ENCODE measurements around the gene TAF1. TPM values are rescaled to one million over a fixed set of nuclear protein-coding genes. Genes with fewer than 3 reads are reported as not detected.
"Not testable (repeated sequence)": the region's sequence is repeated elsewhere in the genome, so short reads cannot be mapped to it uniquely, and the experiment has no call there.

Gene TAF1, protein sequence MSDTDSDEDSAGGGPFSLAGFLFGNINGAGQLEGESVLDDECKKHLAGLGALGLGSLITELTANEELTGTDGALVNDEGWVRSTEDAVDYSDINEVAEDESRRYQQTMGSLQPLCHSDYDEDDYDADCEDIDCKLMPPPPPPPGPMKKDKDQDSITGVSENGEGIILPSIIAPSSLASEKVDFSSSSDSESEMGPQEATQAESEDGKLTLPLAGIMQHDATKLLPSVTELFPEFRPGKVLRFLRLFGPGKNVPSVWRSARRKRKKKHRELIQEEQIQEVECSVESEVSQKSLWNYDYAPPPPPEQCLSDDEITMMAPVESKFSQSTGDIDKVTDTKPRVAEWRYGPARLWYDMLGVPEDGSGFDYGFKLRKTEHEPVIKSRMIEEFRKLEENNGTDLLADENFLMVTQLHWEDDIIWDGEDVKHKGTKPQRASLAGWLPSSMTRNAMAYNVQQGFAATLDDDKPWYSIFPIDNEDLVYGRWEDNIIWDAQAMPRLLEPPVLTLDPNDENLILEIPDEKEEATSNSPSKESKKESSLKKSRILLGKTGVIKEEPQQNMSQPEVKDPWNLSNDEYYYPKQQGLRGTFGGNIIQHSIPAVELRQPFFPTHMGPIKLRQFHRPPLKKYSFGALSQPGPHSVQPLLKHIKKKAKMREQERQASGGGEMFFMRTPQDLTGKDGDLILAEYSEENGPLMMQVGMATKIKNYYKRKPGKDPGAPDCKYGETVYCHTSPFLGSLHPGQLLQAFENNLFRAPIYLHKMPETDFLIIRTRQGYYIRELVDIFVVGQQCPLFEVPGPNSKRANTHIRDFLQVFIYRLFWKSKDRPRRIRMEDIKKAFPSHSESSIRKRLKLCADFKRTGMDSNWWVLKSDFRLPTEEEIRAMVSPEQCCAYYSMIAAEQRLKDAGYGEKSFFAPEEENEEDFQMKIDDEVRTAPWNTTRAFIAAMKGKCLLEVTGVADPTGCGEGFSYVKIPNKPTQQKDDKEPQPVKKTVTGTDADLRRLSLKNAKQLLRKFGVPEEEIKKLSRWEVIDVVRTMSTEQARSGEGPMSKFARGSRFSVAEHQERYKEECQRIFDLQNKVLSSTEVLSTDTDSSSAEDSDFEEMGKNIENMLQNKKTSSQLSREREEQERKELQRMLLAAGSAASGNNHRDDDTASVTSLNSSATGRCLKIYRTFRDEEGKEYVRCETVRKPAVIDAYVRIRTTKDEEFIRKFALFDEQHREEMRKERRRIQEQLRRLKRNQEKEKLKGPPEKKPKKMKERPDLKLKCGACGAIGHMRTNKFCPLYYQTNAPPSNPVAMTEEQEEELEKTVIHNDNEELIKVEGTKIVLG (N-terminal part only)
- total RNA-seq, result 10 to 100 TPM; 29.0 to 33.0 TPM

DNA sequence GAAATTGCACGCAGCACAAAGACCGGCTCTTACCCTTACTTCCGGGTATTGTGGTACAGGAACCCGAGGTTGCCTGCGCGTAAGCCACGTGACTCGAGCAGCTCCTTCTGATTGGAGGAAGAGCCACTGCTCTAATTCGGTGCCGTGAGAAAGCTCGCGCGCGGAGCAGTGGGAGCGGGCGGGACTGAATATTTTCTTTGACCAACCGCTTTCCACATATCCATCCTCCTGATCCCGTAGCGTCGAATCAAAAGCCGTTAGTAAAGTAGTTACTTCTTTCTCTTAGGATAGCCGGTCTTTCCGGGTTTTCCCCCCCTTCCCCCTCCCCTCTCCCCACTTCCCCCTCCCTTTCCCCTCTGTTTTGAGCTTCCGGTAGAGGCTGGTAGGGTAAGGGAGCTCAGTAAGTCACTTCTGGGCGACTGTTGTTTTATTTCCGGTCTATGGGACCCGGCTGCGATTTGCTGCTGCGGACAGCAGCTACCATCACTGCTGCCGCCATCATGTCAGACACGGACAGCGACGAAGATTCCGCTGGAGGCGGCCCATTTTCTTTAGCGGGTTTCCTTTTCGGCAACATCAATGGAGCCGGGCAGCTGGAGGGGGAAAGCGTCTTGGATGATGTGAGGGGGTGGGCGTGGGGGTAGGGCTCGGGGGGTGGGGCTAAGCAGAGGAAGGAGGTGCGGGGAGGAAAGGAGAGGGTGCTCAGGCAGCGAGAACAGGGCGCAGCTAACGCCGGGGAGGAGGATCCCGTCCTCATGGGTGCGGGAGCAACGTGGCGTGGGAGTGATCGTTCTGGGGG, at the start of gene TAF1:
Gene TAF1 (plus strand): TSS at position 483 of the 799 bp plus-strand sequence. CDS start 18 bp downstream, at position 501.
- H3K9me3 Mint-ChIP-seq, result no peaks in the 10 kb centered on the region
- CTCF ChIA-PET, result interaction anchor here (0.5 to 1.0 kb wide), 6 partner anchors 46 to 236 kb away, joined by 3 to 6 read pairs (median 4); partner anchors contain the start of genes NONO, OGT and ZMYM3
- no peaks in the 10 kb centered on the region for H3K27me3 Mint-ChIP-seq
- peaks cover 30% of the 10 kb centered on the region for H3K4me1 Mint-ChIP-seq
- peak within 1 kb of the TSS; percentile 99 for H3K27ac Mint-ChIP-seq
- DNase-seq, result peak; percentile 93
- peaks cover 25% of the 10 kb centered on the region for H3K36me3 Mint-ChIP-seq (ENCODE audit: low read depth)
- POLR2A ChIA-PET, result interaction anchor here (0.6 to 2.6 kb wide), 34 partner anchors 11 to 912 kb away, joined by 3 to 101 read pairs (median 4); partner anchors contain the start of genes CXCR3, IL2RG, ITGB1BP2 and MED12
- peak within 1 kb of the TSS; percentile 92 for H3K4me3 Mint-ChIP-seq

DNA sequence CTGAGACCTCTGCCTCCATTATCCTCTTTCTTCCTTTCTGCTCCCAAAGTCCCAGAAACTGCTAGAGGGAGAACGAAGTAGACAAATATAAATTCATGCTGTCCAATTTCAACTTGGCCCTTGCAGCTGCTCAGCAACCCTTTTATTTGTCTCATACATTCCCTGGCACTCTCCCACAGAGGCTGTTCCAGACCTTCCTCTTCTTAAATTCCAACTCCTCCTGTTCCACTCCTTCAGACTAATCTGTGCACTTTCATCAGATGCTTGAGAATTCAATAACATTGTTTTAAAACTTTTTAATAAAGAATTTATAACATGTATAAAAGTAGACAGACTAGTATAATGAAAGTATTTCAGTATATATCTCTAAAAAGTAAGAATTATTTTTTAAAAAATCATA, 49.2 kb upstream of the TAF1 start:
- H3K36me3 Mint-ChIP-seq (ENCODE audit: low read depth); CTCF ChIA-PET; H3K27ac Mint-ChIP-seq; H3K27me3 Mint-ChIP-seq; POLR2A ChIA-PET; H3K4me3 Mint-ChIP-seq; H3K9me3 Mint-ChIP-seq; DNase-seq; H3K4me1 Mint-ChIP-seq: not testable (repeated sequence)

DNA sequence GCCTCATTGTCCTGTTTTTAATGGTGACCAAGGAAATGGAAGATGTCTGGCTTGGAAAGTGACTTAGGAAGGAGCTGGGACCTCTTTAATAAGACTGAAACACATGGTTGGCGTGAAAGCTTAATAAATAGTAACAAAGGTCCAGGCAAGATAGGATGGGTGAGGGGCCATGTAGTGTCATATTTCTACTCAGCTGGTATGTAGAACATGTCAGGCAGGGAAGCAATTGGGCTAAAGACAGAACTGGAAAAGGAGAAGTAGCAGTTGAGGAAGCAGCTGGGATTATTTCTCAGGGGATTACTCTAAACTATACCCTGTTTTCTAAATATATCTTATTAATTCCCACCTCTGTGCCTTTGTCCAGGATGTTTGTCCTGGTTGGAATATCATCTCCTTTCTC, 46.0 kb upstream of the TAF1 start:
- ChIA-PET CTCF (interaction anchor here (0.7 kb wide), 1 partner anchor 46 kb away, joined by 6 read pairs; the partner anchor contains the start of gene TAF1), POLR2A (interaction anchor here (0.6 kb wide), 1 partner anchor 33 kb away, joined by 3 read pairs; no protein-coding TSS in a partner anchor)
- no peaks in the 10 kb centered on the region for H3K4me1 Mint-ChIP-seq
- no peaks in the 10 kb centered on the region for H3K27me3 Mint-ChIP-seq
- peaks cover 19% of the 10 kb centered on the region for H3K36me3 Mint-ChIP-seq (ENCODE audit: low read depth)
- H3K9me3 Mint-ChIP-seq, result no peaks in the 10 kb centered on the region
- H3K4me3 Mint-ChIP-seq, result no peak overlapping the region
- DNase-seq, result no peak
- no peak overlapping the region for H3K27ac Mint-ChIP-seq

GRCh38 chrX:71321731-71322130, 44.4 kb upstream of the TAF1 start:
- Mint-ChIP-seq H3K27ac (no peak overlapping the region), H3K27me3 (no peaks in the 10 kb centered on the region), H3K9me3 (peaks cover 2% of the 10 kb centered on the region), H3K4me3 (no peak overlapping the region), H3K4me1 (no peaks in the 10 kb centered on the region), H3K36me3 (ENCODE audit: low read depth) (peaks cover 21% of the 10 kb centered on the region)
- DNase-seq, result no peak
- CTCF ChIA-PET, result no interaction called here
- POLR2A ChIA-PET, result no interaction called here

DNA sequence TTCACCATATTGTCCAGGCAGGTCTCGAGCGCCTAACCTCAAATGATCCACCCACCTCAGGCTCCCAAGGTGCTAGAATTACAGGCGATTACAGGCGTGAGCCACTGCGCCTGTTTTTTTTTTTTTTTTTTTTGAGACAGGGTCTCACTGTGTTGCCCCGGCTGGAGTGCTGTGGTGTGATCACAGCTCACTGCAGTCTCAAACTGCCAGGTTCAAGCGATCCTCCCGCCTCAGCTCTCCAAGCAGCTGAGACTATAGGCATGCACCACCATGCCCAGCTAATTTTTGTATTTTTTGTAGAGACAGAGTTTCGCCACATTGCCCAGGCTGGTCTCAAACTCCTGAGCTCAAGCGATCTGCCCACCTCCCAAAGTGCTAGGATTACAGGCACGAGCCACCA, 41.7 kb upstream of the TAF1 start:
- H3K36me3 Mint-ChIP-seq (ENCODE audit: low read depth), result peaks cover 30% of the 10 kb centered on the region
- H3K4me3 Mint-ChIP-seq, H3K27ac Mint-ChIP-seq, POLR2A ChIA-PET, H3K27me3 Mint-ChIP-seq, H3K4me1 Mint-ChIP-seq, H3K9me3 Mint-ChIP-seq, CTCF ChIA-PET, DNase-seq: not testable (repeated sequence)

DNA sequence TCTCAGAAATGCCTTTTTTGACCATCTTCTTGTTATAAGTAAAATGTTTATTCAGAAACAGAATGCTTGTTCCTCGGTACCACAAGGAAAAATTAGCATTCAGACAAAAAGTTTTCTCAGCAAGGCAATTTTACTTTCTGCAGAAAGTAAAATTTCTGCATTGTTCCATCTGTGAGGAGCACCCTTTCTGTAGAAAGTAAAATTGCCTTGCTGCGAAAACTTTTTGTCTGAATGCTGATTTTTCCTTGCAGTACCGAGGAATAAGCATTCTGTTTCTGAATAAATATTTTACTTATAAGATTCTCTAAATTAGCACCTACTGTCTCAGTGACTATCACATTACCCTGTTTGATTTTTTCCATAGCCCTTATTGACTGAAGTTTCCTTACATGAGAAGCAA, 39.8 kb upstream of the TAF1 start:
- no peak for DNase-seq
- H3K27ac Mint-ChIP-seq, result no peak overlapping the region
- ChIA-PET CTCF (no interaction called here), POLR2A (no interaction called here)
- H3K4me3 Mint-ChIP-seq, result no peak overlapping the region
- H3K27me3 Mint-ChIP-seq, result no peaks in the 10 kb centered on the region
- H3K4me1 Mint-ChIP-seq, result no peaks in the 10 kb centered on the region
- peaks cover 26% of the 10 kb centered on the region for H3K36me3 Mint-ChIP-seq (ENCODE audit: low read depth)
- peaks cover 4% of the 10 kb centered on the region for H3K9me3 Mint-ChIP-seq

DNA sequence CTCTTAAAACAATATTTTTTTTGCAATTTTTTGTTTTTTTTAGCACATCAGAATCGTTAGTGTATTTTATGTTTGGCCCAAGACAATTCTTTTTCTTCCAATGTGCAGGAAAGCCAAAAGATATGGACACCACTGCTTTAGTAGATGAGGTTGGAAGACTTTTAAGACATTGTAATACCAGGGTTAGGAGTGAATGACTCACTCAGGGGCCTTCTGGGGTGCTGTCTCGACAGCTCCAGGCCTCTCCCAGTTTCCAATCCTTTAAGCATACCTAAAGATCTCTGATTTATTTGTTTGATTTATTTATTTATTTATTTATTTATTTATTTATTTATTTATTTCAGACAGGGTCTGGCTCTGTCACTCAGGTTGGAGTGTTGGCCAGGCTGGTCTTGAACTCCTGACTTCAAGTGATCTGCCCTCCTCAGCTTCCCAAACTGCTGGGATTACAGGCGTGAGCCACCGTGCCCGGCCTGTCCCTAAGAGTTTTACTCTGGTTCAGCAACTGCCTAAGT, 16.9 kb upstream of the TAF1 start:
- H3K36me3 Mint-ChIP-seq (ENCODE audit: low read depth); CTCF ChIA-PET; H3K9me3 Mint-ChIP-seq; H3K4me1 Mint-ChIP-seq; DNase-seq; POLR2A ChIA-PET; H3K4me3 Mint-ChIP-seq; H3K27me3 Mint-ChIP-seq; H3K27ac Mint-ChIP-seq: not testable (repeated sequence)

GRCh38 chrX:71349867-71350266, 16.3 kb upstream of the TAF1 start:
- H3K4me3 Mint-ChIP-seq; H3K36me3 Mint-ChIP-seq (ENCODE audit: low read depth); H3K4me1 Mint-ChIP-seq; DNase-seq; POLR2A ChIA-PET; H3K9me3 Mint-ChIP-seq; H3K27me3 Mint-ChIP-seq; CTCF ChIA-PET; H3K27ac Mint-ChIP-seq: not testable (repeated sequence)

DNA sequence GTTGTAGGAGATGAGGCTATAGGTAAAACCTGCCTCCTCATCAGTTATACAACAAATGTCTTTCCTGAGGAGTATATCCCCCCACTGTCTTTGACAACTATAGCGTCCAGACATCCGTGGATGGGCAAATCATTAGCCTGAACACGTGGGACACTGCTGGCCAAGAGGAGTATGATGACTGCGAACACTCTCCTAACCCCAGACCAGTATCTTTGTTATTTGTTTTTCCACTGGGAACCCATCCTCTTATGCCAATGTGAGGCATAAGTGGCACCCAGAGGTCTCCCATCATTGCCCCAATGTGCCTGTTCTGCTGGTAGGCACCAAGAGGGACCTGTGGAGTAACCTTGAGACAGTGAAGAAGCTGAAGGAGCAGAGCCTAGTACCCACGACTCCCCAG, 13.7 kb upstream of the TAF1 start:
- not testable (repeated sequence) for H3K9me3 Mint-ChIP-seq; H3K27ac Mint-ChIP-seq; H3K36me3 Mint-ChIP-seq (ENCODE audit: low read depth); H3K27me3 Mint-ChIP-seq; H3K4me1 Mint-ChIP-seq; DNase-seq; H3K4me3 Mint-ChIP-seq
- CTCF ChIA-PET, result interaction anchor here (0.6 kb wide), 1 partner anchor 155 kb away, joined by 3 read pairs; no protein-coding TSS in a partner anchor
- POLR2A ChIA-PET, result interaction anchor here (0.8 to 1.6 kb wide), 2 partner anchors 13 to 284 kb away, joined by 3 to 7 read pairs; partner anchors contain the start of genes SNX12 and TAF1

GRCh38 chrX:71364221-71364620, 1.9 kb upstream of the TAF1 start:
- no peak for DNase-seq
- Mint-ChIP-seq H3K36me3 (ENCODE audit: low read depth) (peaks cover 16% of the 10 kb centered on the region), H3K4me3 (peak overlapping the region; percentile 15), H3K9me3 (no peaks in the 10 kb centered on the region), H3K27ac (no peak overlapping the region), H3K27me3 (no peaks in the 10 kb centered on the region), H3K4me1 (peaks cover 24% of the 10 kb centered on the region)
- CTCF ChIA-PET, result no interaction called here
- POLR2A ChIA-PET, result no interaction called here

GRCh38 chrX:71365356-71365874, 742 bp upstream of the TAF1 start:
- peaks cover 24% of the 10 kb centered on the region for H3K4me1 Mint-ChIP-seq
- POLR2A ChIA-PET, result interaction anchor here (0.6 to 2.6 kb wide), 27 partner anchors 11 to 912 kb away, joined by 3 to 101 read pairs (median 5); partner anchors contain the start of genes CXCR3, IL2RG, ITGB1BP2 and MED12
- H3K36me3 Mint-ChIP-seq (ENCODE audit: low read depth), result peaks cover 18% of the 10 kb centered on the region
- peak overlapping the region; percentile 92 for H3K4me3 Mint-ChIP-seq
- peak overlapping the region; percentile 99 for H3K27ac Mint-ChIP-seq
- CTCF ChIA-PET, result interaction anchor here (0.7 to 1.0 kb wide), 4 partner anchors 82 to 236 kb away, joined by 3 to 4 read pairs (median 4); partner anchors contain the start of genes NONO, OGT and ZMYM3
- H3K9me3 Mint-ChIP-seq, result no peaks in the 10 kb centered on the region
- DNase-seq, result no peak
- H3K27me3 Mint-ChIP-seq, result no peaks in the 10 kb centered on the region
